Psoas muscle (tissue), 8 donors: ENCODE data around the gene FKBP5. TPM values are rescaled to one million over a fixed set of nuclear protein-coding genes. Genes with fewer than 3 reads are reported as not detected.
A peak's percentile ranks its signal among the peaks of the same experiment; 100 is the strongest.

ENCODE experiments used
- ATAC-seq, 4 donors: fragments of 200-7000 bp; cut with Tn5 transposase; one replicate each; pipeline ENCODE4 v1.9.1; 2020; ENCODE audit warnings: moderate library complexity in 3 of 4, mild to moderate bottlenecking in 2 of 4
- DNase-seq, 2 donors: peaks; one replicate each; pipeline ENCODE4 v3.0.0-alpha.2; 2020
- H3K27ac ChIP-seq: fragments of 200-600 bp; one replicate; pipeline ENCODE4 v1.8.0; 2022
- H3K27me3 ChIP-seq, 3 donors: fragments of 200-600 bp in 1 of 3; one replicate each; pipeline versions ENCODE4 v1.6.1 to v1.8.0; 2013 to 2022; ENCODE audit warnings: low read length in 2 of 3, mild to moderate bottlenecking in 2 of 3, moderate library complexity in 1 of 3; ENCODE audit not compliant: insufficient read depth in 3 of 3
- H3K36me3 ChIP-seq, 2 donors: fragments of 200-600 bp in 1 of 2; one replicate each; pipeline versions ENCODE4 v1.6.1 to v1.8.0; 2013 to 2022; ENCODE audit warnings: low read depth in 1 of 2, mild to moderate bottlenecking in 1 of 2, moderate library complexity in 1 of 2; ENCODE audit not compliant: insufficient read depth in 1 of 2
- H3K4me1 ChIP-seq: fragments of 200-600 bp; one replicate; pipeline ENCODE4 v1.8.0; 2022
- H3K4me3 ChIP-seq: fragments of 200-600 bp; one replicate; pipeline ENCODE4 v1.8.0; 2022; ENCODE audit warnings: mild to moderate bottlenecking
- H3K9me3 ChIP-seq: fragments of 200-600 bp; one replicate; pipeline ENCODE4 v1.8.0; 2022
- WGBS, 3 donors: extraction: QIAGEN DNeasy Blood & Tissue Kit; methylation state at CpG; one replicate each; pipeline versions ENCODE4 v1.1.6 to v1.1.7; 2013; 5-methylcytosine and 5-hydroxymethylcytosine counted together
- intact Hi-C, 2 donors: fragments of 100-400 bp; cut with DNase I; formaldehyde crosslinking; loops; one replicate each; pipeline versions ENCODE4 v1.11.0 to v1.14.2; 2022
- polyA plus RNA-seq, 3 donors: library from polyadenylated mRNA; stranded (reverse); fragments of 200-250 nt; gene quantifications; one replicate each; pipeline ENCODE4 v1.2.3, GENCODE V29; 2013
- total RNA-seq, 4 donors: library from RNA; stranded (reverse); fragmentation: NEBNext Ultra II Directional in 2 of 4; extraction: Animal tissue kit (Norgen Biotek cat#: 25700) in 2 of 4; gene quantifications; one replicate each; pipeline versions ENCODE4 v1.2.1 to v1.2.4, GENCODE V29; 2021 to 2023
- TF ChIP-seq, protein P1 (sequence below): fragments of 200-600 bp; IDR thresholded peaks from one replicate; pipeline ENCODE4 v1.8.0; 2022; ENCODE audit warnings: antibody characterized with exemption
- donor health status: healthy with polysubstance abuse.
- donor health status: DM: no; HTN: no; CAD: no; lungs with moderate emphysema.
- donor health status: Bipolar disorder and iron deficiency.
- donor health status: healthy.
- donor health status: DM: yes; HTN: yes; CAD: no.
- donor health status: DM: no; HTN: no; CAD: no.
- donor health status: DM: no; HTN: no; CAD: no.
- donor health status: DM: yes; HTN: yes; CAD: no.

The FKBP5 gene
- total and polyA plus RNA-seq, 7 donors = 56.5 to 1,905 (median 542) TPM

DNA sequence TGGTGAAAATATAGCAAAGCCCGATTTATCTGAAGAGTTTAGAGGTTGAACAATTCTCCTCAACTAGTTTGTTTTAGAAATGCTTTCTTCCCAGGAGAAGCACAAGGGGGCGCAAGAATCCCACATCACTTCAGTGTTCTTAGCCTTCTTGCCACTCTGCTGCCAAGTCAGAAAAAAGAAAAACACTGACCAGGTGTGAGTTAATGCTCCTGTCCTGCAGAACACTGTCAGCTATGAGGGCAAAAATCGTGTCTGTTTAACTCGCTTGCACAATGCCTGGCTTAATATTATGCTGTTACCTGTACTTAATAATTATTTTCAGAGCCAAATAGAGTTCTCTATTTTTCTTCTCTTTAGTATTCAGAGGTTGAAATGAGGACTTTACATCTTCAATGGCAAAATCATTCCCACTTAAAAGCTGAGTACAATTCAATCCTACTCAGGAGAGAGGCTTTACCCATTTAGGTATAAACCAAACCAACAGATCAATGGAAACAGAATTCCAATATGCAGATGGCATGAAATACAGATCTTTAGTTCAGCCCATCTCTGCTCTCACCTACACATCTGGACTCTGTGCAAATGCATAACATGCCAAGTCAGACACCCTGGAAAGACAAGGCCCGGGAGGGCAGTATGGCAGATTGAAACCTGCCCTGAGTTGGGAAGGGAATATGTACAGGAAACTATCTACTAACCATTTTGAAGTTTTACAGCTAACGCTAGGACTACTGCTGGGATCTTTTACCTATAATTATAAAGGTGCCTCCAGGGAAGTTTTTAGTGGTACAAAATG, 104.6 kb downstream of the FKBP5 start:
- Histone ChIP-seq H3K27me3 (no peaks in the 10 kb centered on the region), H3K9me3 (no peaks in the 10 kb centered on the region), H3K36me3 (peaks cover 16 to 75% of the 10 kb centered on the region in 2 donors), H3K4me3 (no peak overlapping the region), H3K4me1 (peaks cover 70% of the 10 kb centered on the region), H3K27ac (peak overlapping the region; percentile 95)
- ATAC-seq = peak; percentile 26 to 90 (median 47)
- intact Hi-C loops = loop anchor here (1.0 to 10.0 kb wide), 5 partner anchors 61 to 153 kb away; partner anchors contain the start of genes ARMC12 (in 1 of the 2) and FKBP5 (in 1 of the 2)
- 17 to 22% (median 17%) methylated on average over 6 of the region's 6 CpGs for WGBS, 3 donors
- DNase-seq = peak in 1 of 2 donors; percentile 42
- TF ChIP-seq, protein P1, sequence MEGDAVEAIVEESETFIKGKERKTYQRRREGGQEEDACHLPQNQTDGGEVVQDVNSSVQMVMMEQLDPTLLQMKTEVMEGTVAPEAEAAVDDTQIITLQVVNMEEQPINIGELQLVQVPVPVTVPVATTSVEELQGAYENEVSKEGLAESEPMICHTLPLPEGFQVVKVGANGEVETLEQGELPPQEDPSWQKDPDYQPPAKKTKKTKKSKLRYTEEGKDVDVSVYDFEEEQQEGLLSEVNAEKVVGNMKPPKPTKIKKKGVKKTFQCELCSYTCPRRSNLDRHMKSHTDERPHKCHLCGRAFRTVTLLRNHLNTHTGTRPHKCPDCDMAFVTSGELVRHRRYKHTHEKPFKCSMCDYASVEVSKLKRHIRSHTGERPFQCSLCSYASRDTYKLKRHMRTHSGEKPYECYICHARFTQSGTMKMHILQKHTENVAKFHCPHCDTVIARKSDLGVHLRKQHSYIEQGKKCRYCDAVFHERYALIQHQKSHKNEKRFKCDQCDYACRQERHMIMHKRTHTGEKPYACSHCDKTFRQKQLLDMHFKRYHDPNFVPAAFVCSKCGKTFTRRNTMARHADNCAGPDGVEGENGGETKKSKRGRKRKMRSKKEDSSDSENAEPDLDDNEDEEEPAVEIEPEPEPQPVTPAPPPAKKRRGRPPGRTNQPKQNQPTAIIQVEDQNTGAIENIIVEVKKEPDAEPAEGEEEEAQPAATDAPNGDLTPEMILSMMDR = peak; percentile 88

DNA sequence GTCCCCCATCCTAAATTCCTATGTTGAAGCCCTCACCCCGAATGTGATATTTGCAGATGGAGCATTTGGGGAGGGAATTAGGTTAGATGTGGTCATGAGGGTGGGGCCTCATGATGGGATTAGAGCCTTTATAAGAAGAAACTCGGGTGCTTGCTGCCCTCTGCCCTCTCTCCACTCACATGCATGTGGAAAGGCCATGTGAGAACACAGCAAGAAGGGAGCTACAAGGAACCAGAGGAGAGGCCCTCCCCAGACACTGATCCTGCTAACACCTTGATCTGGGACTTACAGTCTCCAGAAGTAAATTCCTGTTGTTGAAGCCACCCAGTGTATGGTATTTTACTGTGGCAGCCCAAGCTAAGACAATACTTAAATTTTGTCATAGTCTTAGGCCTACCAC, 106.4 kb downstream of the FKBP5 start:
- H3K4me1 ChIP-seq = peaks cover 54% of the 10 kb centered on the region
- H3K36me3 ChIP-seq = peaks cover 16 to 85% of the 10 kb centered on the region in 2 donors
- intact Hi-C loops = loop anchor here (5.0 to 10.0 kb wide), 3 partner anchors 100 to 155 kb away; partner anchors contain the start of genes ARMC12 (in 1 of the 2) and FKBP5 (in 1 of the 2)
- TF ChIP-seq, protein P1 = no peak
- H3K4me3 ChIP-seq = no peak overlapping the region
- H3K9me3 ChIP-seq = no peaks in the 10 kb centered on the region
- no peaks in the 10 kb centered on the region for H3K27me3 ChIP-seq
- WGBS, 3 donors = 38 to 52% (median 41%) methylated on average over 2 of the region's 2 CpGs
- peak overlapping the region; percentile 13 for H3K27ac ChIP-seq
- DNase-seq (no peak), ATAC-seq (peak in 1 of 4 donors; percentile 0)

DNA sequence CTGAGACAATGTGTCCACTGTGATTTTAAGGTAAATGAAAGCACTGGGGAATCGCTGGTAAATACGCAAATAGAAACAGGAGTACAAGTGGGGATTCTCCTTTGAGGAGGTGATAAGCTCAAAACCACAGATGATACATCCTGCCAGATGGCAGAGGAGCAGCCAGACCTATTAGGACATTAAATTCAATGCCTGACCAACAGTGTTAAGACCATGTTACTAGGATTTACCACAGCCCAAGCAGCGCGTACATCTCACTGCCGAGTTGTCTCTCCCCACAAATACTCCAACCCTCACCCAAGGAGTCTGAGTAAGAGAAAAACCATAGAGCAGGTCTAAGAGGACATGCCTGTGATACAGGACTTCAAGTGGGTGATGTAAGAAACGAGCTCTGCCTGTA, 107.1 kb downstream of the FKBP5 start:
- Histone ChIP-seq H3K27me3 (no peaks in the 10 kb centered on the region), H3K4me3 (no peak overlapping the region), H3K27ac (peak overlapping the region; percentile 13), H3K4me1 (peaks cover 49% of the 10 kb centered on the region), H3K36me3 (peaks cover 16 to 85% of the 10 kb centered on the region in 2 donors), H3K9me3 (no peaks in the 10 kb centered on the region)
- ATAC-seq (peak; percentile 5 to 50 (median 44)), DNase-seq (no peak)
- intact Hi-C loops = loop anchor here (5.0 to 10.0 kb wide), 3 partner anchors 101 to 156 kb away; partner anchors contain the start of genes ARMC12 (in 1 of the 2) and FKBP5 (in 1 of the 2)
- TF ChIP-seq, protein P1 = no peak
- WGBS, 3 donors = 52 to 76% (median 65%) methylated on average over 6 of the region's 6 CpGs

DNA sequence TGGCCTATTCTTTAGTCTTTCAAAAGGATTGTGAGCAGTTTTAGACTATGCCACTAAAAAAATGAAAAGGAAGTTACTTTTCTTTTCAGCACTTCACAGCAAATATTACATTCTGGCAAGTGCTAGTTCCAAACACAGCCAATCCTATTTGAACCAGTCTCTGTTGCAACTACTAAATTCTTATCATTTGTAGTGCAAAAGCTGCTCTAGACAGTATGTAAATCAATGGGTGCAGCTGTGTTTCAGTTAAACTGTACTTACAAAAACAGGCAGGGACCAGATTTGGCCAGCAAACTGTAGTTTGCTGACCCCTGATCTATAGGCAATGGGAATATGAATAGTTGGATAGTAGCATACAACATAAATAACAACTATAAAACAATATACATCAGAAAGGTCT, 107.9 kb downstream of the FKBP5 start:
- H3K27me3 ChIP-seq = no peaks in the 10 kb centered on the region
- H3K4me1 ChIP-seq = peaks cover 41% of the 10 kb centered on the region
- intact Hi-C loops = loop anchor here (1.0 to 10.0 kb wide), 4 partner anchors 101 to 156 kb away; partner anchors contain the start of genes ARMC12 (in 2 of the 2) and FKBP5 (in 1 of the 2)
- DNase-seq (no peak), ATAC-seq (no peak)
- no peaks in the 10 kb centered on the region for H3K9me3 ChIP-seq
- no peak overlapping the region for H3K27ac ChIP-seq
- TF ChIP-seq, protein P1 = no peak
- H3K36me3 ChIP-seq = peaks cover 11 to 85% of the 10 kb centered on the region in 2 donors
- no peak overlapping the region for H3K4me3 ChIP-seq
